ENCODE measurements around the gene DNAH14.
"Not testable (repeated sequence)": the region's sequence is repeated elsewhere in the genome, so short reads cannot be mapped to it uniquely, and the experiment has no call there.

DNAH14 gene

GRCh38 chr1:225225681-225226080, 296.2 kb downstream of the DNAH14 start:
- TF ChIP-seq JUND (IDR thresholded peaks at IDR 0.05; ENCODE audit: low read depth), result no peak
- no peak for DNase-seq (ENCODE audit: low read depth in 1 of 2, low spot score in 1 of 2)
- in situ Hi-C loops (cut with HindIII; ENCODE audit: low pct_unique_long_range_greater_than_20kb, low sequenced_read_pairs), result no loop called here

DNA sequence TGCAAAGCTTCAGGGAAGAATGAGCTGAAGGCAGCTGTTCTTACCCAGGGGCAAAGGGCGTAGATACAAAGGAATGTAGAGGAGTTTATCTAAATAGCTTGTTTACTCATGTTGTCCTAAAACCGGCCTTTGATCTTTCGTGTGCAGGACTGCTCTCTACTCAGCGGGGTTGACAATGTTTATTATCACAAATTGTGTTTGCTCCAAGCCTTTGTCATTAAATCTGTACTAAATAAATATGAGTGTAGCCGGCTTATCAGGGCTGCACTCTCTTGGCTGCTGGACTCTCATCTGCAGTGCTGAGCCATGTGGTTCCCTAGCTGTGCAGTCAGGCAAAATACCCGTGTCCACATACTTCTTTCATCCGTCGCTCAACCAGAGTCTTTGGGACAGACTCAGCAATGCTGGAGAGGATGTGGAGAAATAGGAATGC, 299.4 kb downstream of the DNAH14 start:
- in situ Hi-C loops (cut with HindIII; ENCODE audit: low pct_unique_long_range_greater_than_20kb, low sequenced_read_pairs), result no loop called here
- no peak for DNase-seq (ENCODE audit: low read depth in 1 of 2, low spot score in 1 of 2)
- no peak for TF ChIP-seq JUND (IDR thresholded peaks at IDR 0.05; ENCODE audit: low read depth)

DNA sequence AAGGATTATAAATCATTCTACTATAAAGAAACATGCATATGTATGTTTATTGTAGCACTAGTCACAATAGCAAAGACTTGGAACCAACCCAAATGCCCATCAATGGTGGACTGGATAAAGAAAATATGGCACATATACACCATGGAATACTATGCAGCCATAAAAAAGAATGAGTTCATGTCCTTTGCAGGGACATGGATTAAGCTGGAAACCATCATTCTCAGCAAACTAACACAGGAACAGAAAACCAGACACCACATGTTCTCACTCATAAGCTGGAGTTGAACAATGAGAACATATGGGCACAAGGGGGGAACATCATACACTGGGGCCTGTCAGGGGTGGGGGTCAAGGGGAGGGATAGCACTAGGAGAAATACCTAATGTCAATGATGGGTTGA, 300.0 kb downstream of the DNAH14 start:
- in situ Hi-C loops (cut with HindIII; ENCODE audit: low pct_unique_long_range_greater_than_20kb, low sequenced_read_pairs), result not testable (repeated sequence)

GRCh38 chr1:225230483-225230882, 301.0 kb downstream of the DNAH14 start:
- in situ Hi-C loops (cut with HindIII; ENCODE audit: low pct_unique_long_range_greater_than_20kb, low sequenced_read_pairs), result no loop called here
- no peak for TF ChIP-seq JUND (IDR thresholded peaks at IDR 0.05; ENCODE audit: low read depth)
- no peak for DNase-seq (ENCODE audit: low read depth in 1 of 2, low spot score in 1 of 2)

More for the DNA sequence above, 300.0 kb downstream of the DNAH14 start:
- not testable (repeated sequence) for DNase-seq (ENCODE audit: low read depth in 1 of 2, low spot score in 1 of 2)

DNA sequence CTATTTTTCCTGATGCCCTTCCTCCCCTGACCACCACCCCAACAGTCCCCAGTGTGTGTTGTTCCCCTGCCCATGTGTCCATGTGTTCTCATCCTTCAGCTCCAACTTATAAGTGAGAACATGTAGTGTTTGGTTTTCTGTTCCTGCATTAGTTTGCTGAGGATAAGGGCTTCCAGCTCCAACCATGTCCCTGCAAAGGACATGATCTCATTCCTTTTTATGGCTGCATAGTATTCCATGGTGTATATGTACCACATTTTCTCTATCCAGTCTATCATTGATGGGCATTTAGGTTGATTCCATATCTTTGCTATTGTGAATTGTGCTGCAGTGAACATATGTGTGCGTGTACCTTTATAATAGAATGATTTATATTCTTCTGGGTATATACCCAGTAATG, 303.5 kb downstream of the DNAH14 start:
- DNase-seq (ENCODE audit: low read depth in 1 of 2, low spot score in 1 of 2); in situ Hi-C loops (cut with HindIII; ENCODE audit: low pct_unique_long_range_greater_than_20kb, low sequenced_read_pairs): not testable (repeated sequence)

GRCh38 chr1:225242611-225243010, 313.1 kb downstream of the DNAH14 start:
- no peak for TF ChIP-seq JUND (IDR thresholded peaks at IDR 0.05; ENCODE audit: low read depth)
- in situ Hi-C loops (cut with HindIII; ENCODE audit: low pct_unique_long_range_greater_than_20kb, low sequenced_read_pairs), result no loop called here
- DNase-seq (ENCODE audit: low read depth in 1 of 2, low spot score in 1 of 2), result no peak

GRCh38 chr1:225250432-225250831, 321.0 kb downstream of the DNAH14 start:
- in situ Hi-C loops (cut with HindIII; ENCODE audit: low pct_unique_long_range_greater_than_20kb, low sequenced_read_pairs), result no loop called here
- no peak for TF ChIP-seq JUND (IDR thresholded peaks at IDR 0.05; ENCODE audit: low read depth)
- no peak for DNase-seq (ENCODE audit: low read depth in 1 of 2, low spot score in 1 of 2)

DNA sequence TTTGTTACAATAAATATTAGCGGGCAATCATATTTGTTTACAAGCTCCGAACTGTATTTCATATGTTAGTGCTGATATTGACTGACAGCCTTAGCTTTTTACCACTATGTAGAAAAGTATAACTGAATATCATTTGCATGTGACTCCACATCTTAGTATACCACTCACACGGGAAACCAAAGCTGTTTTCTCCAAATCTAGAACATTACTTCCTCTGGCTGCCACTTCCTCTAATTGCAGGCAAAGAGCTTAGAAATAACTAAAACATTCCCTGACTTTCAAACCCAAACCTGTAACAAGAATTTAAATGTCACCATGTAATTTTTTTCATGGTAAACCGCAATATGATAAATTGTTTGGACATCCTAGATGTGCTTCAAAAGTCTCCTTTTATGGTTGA, 323.7 kb downstream of the DNAH14 start:
- no peak for DNase-seq (ENCODE audit: low read depth in 1 of 2, low spot score in 1 of 2)
- in situ Hi-C loops (cut with HindIII; ENCODE audit: low pct_unique_long_range_greater_than_20kb, low sequenced_read_pairs), result no loop called here
- TF ChIP-seq JUND (IDR thresholded peaks at IDR 0.05; ENCODE audit: low read depth), result no peak

GRCh38 chr1:225253784-225254183, 324.3 kb downstream of the DNAH14 start:
- no peak for DNase-seq (ENCODE audit: low read depth in 1 of 2, low spot score in 1 of 2)

DNA sequence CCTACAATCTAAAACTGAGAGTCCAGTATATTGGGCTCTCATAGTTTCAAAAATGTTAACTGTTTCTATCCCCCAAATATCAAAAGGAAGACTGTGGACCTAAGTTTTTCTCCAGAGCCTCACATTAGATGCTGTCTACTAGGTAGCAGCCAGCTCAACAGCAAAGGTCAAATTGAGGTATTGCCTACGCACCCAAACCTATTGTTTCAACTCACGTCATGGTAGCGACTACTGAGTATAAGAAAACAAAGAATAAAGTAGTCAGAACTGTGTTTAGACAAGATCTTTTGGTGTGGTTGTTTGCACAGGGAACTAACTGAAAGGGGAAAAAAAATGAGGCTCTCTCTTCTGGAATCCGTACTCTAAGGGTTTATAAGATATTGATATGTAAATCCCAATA, 325.2 kb downstream of the DNAH14 start:
- in situ Hi-C loops (cut with HindIII; ENCODE audit: low pct_unique_long_range_greater_than_20kb, low sequenced_read_pairs), result no loop called here
- TF ChIP-seq JUND (IDR thresholded peaks at IDR 0.05; ENCODE audit: low read depth), result no peak
- no peak for DNase-seq (ENCODE audit: low read depth in 1 of 2, low spot score in 1 of 2)

More at GRCh38 chr1:225253784-225254183, 324.3 kb downstream of the DNAH14 start:
- no peak for TF ChIP-seq JUND (IDR thresholded peaks at IDR 0.05; ENCODE audit: low read depth)
- in situ Hi-C loops (cut with HindIII; ENCODE audit: low pct_unique_long_range_greater_than_20kb, low sequenced_read_pairs), result no loop called here

GRCh38 chr1:225257081-225257480, 327.6 kb downstream of the DNAH14 start:
- in situ Hi-C loops (cut with HindIII; ENCODE audit: low pct_unique_long_range_greater_than_20kb, low sequenced_read_pairs), result no loop called here
- no peak for DNase-seq (ENCODE audit: low read depth in 1 of 2, low spot score in 1 of 2)
- no peak for TF ChIP-seq JUND (IDR thresholded peaks at IDR 0.05; ENCODE audit: low read depth)

GRCh38 chr1:225258811-225259210, 329.3 kb downstream of the DNAH14 start:
- no peak for TF ChIP-seq JUND (IDR thresholded peaks at IDR 0.05; ENCODE audit: low read depth)
- in situ Hi-C loops (cut with HindIII; ENCODE audit: low pct_unique_long_range_greater_than_20kb, low sequenced_read_pairs), result no loop called here
- DNase-seq (ENCODE audit: low read depth in 1 of 2, low spot score in 1 of 2), result no peak

GRCh38 chr1:225259542-225259941, 330.1 kb downstream of the DNAH14 start:
- in situ Hi-C loops (cut with HindIII; ENCODE audit: low pct_unique_long_range_greater_than_20kb, low sequenced_read_pairs), result no loop called here
- DNase-seq (ENCODE audit: low read depth in 1 of 2, low spot score in 1 of 2), result no peak
- TF ChIP-seq JUND (IDR thresholded peaks at IDR 0.05; ENCODE audit: low read depth), result no peak

GRCh38 chr1:225260319-225260718, 330.8 kb downstream of the DNAH14 start:
- no peak for TF ChIP-seq JUND (IDR thresholded peaks at IDR 0.05; ENCODE audit: low read depth)
- in situ Hi-C loops (cut with HindIII; ENCODE audit: low pct_unique_long_range_greater_than_20kb, low sequenced_read_pairs), result no loop called here
- no peak for DNase-seq (ENCODE audit: low read depth in 1 of 2, low spot score in 1 of 2)
